ENCODE data around the gene KLHL42. TPM values are rescaled to one million over a fixed set of nuclear protein-coding genes. Genes with fewer than 3 reads are reported as not detected.

The KLHL42 gene
- total RNA-seq, 1 experiment from 2014 or later: 21.5 TPM

- intact Hi-C loops (cut with micrococcal nuclease): no loop called here
- Histone ChIP-seq H3K79me2 (ENCODE audit: insufficient read depth, low read length) (no peaks in the 10 kb centered on the region), H3K9me2 (ENCODE audit: insufficient read depth) (no peaks in the 10 kb centered on the region), H3K36me3 (ENCODE audit: control insufficient read depth in 1 of 2, insufficient read depth in 2 of 2, low read length in 2 of 2) (no peaks in the 10 kb centered on the region), H2AFZ (ENCODE audit: low read depth, low read length, poor library complexity, severe bottlenecking) (no peak overlapping the region), H3K4me2 (ENCODE audit: low read length) (no peak overlapping the region), H4K20me1 (ENCODE audit: insufficient read depth) (no peaks in the 10 kb centered on the region), H3K4me3 (replicated peaks in 1 of 2; ENCODE audit: low read depth in 1 of 2, low read length in 2 of 2) (no peak overlapping the region), H3K27me3 (ENCODE audit: insufficient read depth, low read length) (no peaks in the 10 kb centered on the region), H3K4me1 (ENCODE audit: control insufficient read depth in 1 of 2, insufficient read depth in 2 of 2, low read length in 2 of 2) (peaks cover 10 to 24% of the 10 kb centered on the region in 2 experiments), H3K9me3 (ENCODE audit: control insufficient read depth in 1 of 2, insufficient read depth in 1 of 2, low read depth in 1 of 2, low read length in 2 of 2) (no peaks in the 10 kb centered on the region), H3K9ac (ENCODE audit: low read length) (no peak overlapping the region), H3K27ac (ENCODE audit: low read depth, low read length) (no peak overlapping the region)
- ChIA-PET CTCF (no interaction called here), RAD21 (ENCODE audit: low non-redundant PET in 1 of 2, low total read pairs in 2 of 2, uncharacterized antibody in 2 of 2, unreplicated experiment in 2 of 2) (no interaction called here), POLR2A (no interaction called here)
- no TSS peak for BruUV-seq (replicated peaks)
- no peak for DNase-seq (ENCODE audit: low read depth, low spot score)
- ATAC-seq: no peak
- no peak for TF ChIP-seq EZH2phosphoT487 (IDR thresholded peaks at IDR 0.05; ENCODE audit: borderline replicate concordance)
- TF ChIP-seq CBX3 (IDR thresholded peaks at IDR 0.05; ENCODE audit: low read depth): no peak
- no peak for TF ChIP-seq CTCF (IDR thresholded peaks at IDR 0.05 in 2 of 3, conservative IDR thresholded peaks at IDR 0.05 in 1 of 3; ENCODE audit: borderline replicate concordance in 1 of 3, insufficient read depth in 1 of 3, low read depth in 2 of 3, low read length in 2 of 3)
- no peak for TF ChIP-seq ZNF274 (IDR thresholded peaks at IDR 0.05; ENCODE audit: low read depth, low read length)
- TF ChIP-seq POLR2AphosphoS5 (IDR thresholded peaks at IDR 0.05; ENCODE audit: low read depth, low read length): no peak
- no peak for TF ChIP-seq TCF7L2 (IDR thresholded peaks at IDR 0.05; ENCODE audit: borderline replicate concordance, extremely low read depth, insufficient read depth, insufficient read length)
- TF ChIP-seq SIN3A (IDR thresholded peaks at IDR 0.05; ENCODE audit: low read depth): no peak
- no peak for TF ChIP-seq SRF (IDR thresholded peaks at IDR 0.05; ENCODE audit: low read depth)
- TF ChIP-seq EZH2 (IDR thresholded peaks at IDR 0.05): no peak
- no peak for TF ChIP-seq YY1 (IDR thresholded peaks at IDR 0.05; ENCODE audit: extremely low read depth, insufficient replicate concordance, low read depth, low read length)
- no peak for TF ChIP-seq ZBTB33 (IDR thresholded peaks at IDR 0.05; ENCODE audit: extremely low read depth, insufficient replicate concordance, low read length)
- no peak for TF ChIP-seq SP1 (IDR thresholded peaks at IDR 0.05; ENCODE audit: low read depth)
- no peak for TF ChIP-seq POLR2A (IDR thresholded peaks at IDR 0.05; ENCODE audit: borderline replicate concordance, extremely low read depth, insufficient read depth, insufficient read length)
- TF ChIP-seq MAX (IDR thresholded peaks at IDR 0.05): no peak
- TF ChIP-seq JUND (IDR thresholded peaks at IDR 0.05): no peak
- no peak for TF ChIP-seq RAD21 (IDR thresholded peaks at IDR 0.05; ENCODE audit: low read depth)
- TF ChIP-seq FOSL1 (IDR thresholded peaks at IDR 0.05; ENCODE audit: low read depth): no peak
- TF ChIP-seq EGR1 (IDR thresholded peaks at IDR 0.05; ENCODE audit: low read depth): no peak
- no peak for TF ChIP-seq ZFX (IDR thresholded peaks at IDR 0.05)
These were observed 10.8 kb upstream of the KLHL42 start for GRCh38 chr12:27769142-27769673.

Measured in HCT116 (cell line).